Measurements from ENCODE around the gene XXYLT1. TPM values are rescaled to one million over a fixed set of nuclear protein-coding genes. Genes with fewer than 3 reads are reported as not detected.
A peak's percentile ranks its signal among the peaks of the same experiment; 100 is the strongest.

XXYLT1 gene
- total RNA-seq, 2 donors from 2014 or later = 1.3 to 4.2 TPM

DNA sequence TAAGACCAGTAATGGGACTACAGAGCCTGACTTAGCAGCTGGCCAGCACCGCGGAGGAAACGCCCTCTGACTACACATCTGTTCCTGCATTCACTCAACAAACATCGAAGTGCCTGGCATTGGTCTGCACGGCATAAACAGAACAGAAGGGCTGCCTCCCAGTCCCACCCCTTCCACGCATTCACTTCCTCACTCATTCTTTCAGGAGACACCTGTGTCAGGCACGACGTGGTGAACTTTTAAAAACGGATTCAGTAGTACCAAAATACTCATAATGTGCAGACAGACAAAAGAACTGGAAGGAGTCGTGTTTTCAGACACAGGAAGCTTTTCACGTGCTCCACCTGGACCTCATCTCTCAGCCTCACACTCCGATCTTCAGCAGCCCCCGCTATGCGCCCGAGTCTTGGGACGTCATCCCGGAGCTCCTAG, 123.3 kb downstream of the XXYLT1 start:
- WGBS, 2 donors = 66 to 80% methylated on average over 17 of the region's 17 CpGs
- Histone ChIP-seq H3K36me3 (replicated peaks in 1 of 2; ENCODE audit: insufficient read depth in 1 of 2, low read depth in 2 of 2) (no peaks in the 10 kb centered on the region), H3K27ac (no peak overlapping the region), H3K4me3 (no peak overlapping the region), H3K9me3 (no peaks in the 10 kb centered on the region), H3K4me1 (peaks cover 15% of the 10 kb centered on the region), H3K27me3 (no peaks in the 10 kb centered on the region)
- intact Hi-C loops (cut with DNase I) = no loop called here
- no peak for TF ChIP-seq POLR2A (IDR thresholded peaks at IDR 0.05)
- TF ChIP-seq, protein P1, sequence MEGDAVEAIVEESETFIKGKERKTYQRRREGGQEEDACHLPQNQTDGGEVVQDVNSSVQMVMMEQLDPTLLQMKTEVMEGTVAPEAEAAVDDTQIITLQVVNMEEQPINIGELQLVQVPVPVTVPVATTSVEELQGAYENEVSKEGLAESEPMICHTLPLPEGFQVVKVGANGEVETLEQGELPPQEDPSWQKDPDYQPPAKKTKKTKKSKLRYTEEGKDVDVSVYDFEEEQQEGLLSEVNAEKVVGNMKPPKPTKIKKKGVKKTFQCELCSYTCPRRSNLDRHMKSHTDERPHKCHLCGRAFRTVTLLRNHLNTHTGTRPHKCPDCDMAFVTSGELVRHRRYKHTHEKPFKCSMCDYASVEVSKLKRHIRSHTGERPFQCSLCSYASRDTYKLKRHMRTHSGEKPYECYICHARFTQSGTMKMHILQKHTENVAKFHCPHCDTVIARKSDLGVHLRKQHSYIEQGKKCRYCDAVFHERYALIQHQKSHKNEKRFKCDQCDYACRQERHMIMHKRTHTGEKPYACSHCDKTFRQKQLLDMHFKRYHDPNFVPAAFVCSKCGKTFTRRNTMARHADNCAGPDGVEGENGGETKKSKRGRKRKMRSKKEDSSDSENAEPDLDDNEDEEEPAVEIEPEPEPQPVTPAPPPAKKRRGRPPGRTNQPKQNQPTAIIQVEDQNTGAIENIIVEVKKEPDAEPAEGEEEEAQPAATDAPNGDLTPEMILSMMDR (IDR thresholded peaks at IDR 0.05) = no peak
- ATAC-seq = no peak
- DNase-seq = peak in 2 of 4 donors; percentile 25 to 41

DNA sequence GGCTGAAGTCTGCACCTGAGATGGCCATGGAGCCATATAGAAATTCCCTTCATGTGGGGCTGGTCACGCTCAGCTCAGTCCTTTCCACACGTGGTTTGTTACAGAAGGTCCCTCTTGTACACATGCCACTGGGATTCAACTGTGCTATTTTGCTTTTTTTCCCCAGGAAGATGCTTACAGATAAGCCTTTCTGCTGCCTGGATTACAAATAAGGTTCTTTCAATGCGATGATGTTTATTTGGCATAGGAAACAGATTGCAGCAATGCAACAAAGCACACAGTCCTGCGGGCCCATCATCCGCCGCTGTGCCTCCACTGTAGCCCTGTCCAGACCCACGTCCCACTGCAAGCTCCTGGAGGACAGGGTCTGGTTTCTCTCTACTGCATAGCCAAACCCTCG, 124.8 kb downstream of the XXYLT1 start:
- no peak for ATAC-seq
- H3K4me3 ChIP-seq = no peak overlapping the region
- no peak for DNase-seq
- H3K9me3 ChIP-seq = no peaks in the 10 kb centered on the region
- intact Hi-C loops (cut with DNase I) = no loop called here
- no peak for TF ChIP-seq POLR2A (IDR thresholded peaks at IDR 0.05)
- TF ChIP-seq, protein P1 (IDR thresholded peaks at IDR 0.05) = no peak
- H3K4me1 ChIP-seq = peaks cover 15% of the 10 kb centered on the region
- H3K36me3 ChIP-seq (replicated peaks in 1 of 2; ENCODE audit: insufficient read depth in 1 of 2, low read depth in 2 of 2) = no peaks in the 10 kb centered on the region
- no peaks in the 10 kb centered on the region for H3K27me3 ChIP-seq
- WGBS, 2 donors = 63 to 77% methylated on average over 8 of the region's 8 CpGs
- no peak overlapping the region for H3K27ac ChIP-seq

DNA sequence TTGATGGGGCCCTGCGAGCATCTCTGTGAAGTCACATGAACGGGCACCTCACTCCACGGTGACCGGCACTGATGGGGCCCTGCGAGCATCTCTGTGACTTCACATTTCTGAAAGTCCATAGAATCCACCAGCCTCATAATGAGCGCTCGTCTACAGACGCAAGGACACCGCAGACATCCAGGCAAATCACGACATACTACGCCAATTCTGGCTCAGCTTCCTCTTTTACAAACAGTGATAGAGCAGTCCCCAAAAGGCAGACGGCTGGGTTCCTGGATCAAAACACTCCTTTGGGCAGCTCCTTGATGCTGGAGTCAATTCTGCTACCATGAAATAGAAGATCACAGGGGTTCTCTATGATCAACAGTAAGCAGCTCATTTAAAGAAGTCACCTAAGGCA, 125.4 kb downstream of the XXYLT1 start:
- Histone ChIP-seq H3K4me3 (no peak overlapping the region), H3K36me3 (replicated peaks in 1 of 2; ENCODE audit: insufficient read depth in 1 of 2, low read depth in 2 of 2) (no peaks in the 10 kb centered on the region), H3K27me3 (no peaks in the 10 kb centered on the region), H3K9me3 (no peaks in the 10 kb centered on the region), H3K27ac (no peak overlapping the region), H3K4me1 (peaks cover 10% of the 10 kb centered on the region)
- DNase-seq (no peak), ATAC-seq (no peak)
- 85 to 87% methylated on average over 7 to 12 of the region's 12 CpGs for WGBS, 2 donors
- intact Hi-C loops (cut with DNase I) = no loop called here
- TF ChIP-seq, protein P1 (IDR thresholded peaks at IDR 0.05) = no peak
- no peak for TF ChIP-seq POLR2A (IDR thresholded peaks at IDR 0.05)

DNA sequence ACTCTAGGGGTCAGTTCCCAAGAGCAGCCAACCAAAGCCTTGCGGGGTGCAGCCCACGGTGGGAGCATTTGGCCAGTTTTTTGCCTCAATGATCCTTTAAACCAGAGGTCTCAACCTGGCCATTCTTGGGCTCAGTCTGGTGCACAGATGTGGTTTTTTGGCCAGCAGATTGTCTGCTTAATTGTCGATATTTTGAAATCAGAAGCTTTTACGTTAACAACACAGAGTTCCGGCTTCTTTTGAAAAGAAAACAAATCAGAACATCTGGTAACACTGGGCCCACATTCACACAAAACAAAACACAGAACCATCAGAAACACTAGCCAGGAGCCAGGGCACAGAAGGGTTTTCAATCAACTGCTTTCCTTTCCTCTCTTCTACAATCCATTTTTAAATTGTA, 127.7 kb downstream of the XXYLT1 start:
- 85 to 94% methylated on average over 5 of the region's 5 CpGs for WGBS, 2 donors
- Histone ChIP-seq H3K4me1 (no peaks in the 10 kb centered on the region), H3K27me3 (no peaks in the 10 kb centered on the region), H3K27ac (no peak overlapping the region), H3K36me3 (replicated peaks in 1 of 2; ENCODE audit: insufficient read depth in 1 of 2, low read depth in 2 of 2) (no peaks in the 10 kb centered on the region), H3K4me3 (no peak overlapping the region), H3K9me3 (no peaks in the 10 kb centered on the region)
- intact Hi-C loops (cut with DNase I) = no loop called here
- no peak for TF ChIP-seq POLR2A (IDR thresholded peaks at IDR 0.05)
- TF ChIP-seq, protein P1 (IDR thresholded peaks at IDR 0.05) = no peak
- DNase-seq = no peak
- no peak for ATAC-seq

DNA sequence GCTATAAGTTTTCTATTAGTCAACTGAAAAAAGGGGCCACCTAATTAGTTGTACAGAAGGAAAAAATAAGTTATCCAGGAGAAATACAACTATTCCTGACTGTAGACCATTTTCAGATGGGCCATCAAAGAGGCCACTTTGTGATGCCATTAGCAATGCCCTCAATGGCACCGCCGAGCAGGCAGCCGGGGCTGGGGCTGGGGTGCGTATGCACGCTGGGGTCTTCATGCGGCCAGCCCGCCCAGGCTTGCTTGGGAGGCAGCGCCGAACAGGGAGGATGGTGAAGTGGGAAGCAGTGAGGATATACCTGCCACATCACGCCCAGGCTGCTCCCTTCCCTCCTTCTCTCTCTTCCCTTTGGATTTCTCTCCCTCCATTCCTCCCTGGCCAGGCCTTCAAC, 128.4 kb downstream of the XXYLT1 start:
- H3K36me3 ChIP-seq (replicated peaks in 1 of 2; ENCODE audit: insufficient read depth in 1 of 2, low read depth in 2 of 2) = no peaks in the 10 kb centered on the region
- intact Hi-C loops (cut with DNase I) = no loop called here
- H3K4me1 ChIP-seq = no peaks in the 10 kb centered on the region
- no peak overlapping the region for H3K27ac ChIP-seq
- TF ChIP-seq POLR2A (IDR thresholded peaks at IDR 0.05) = no peak
- TF ChIP-seq, protein P1 (IDR thresholded peaks at IDR 0.05) = no peak
- H3K9me3 ChIP-seq = no peaks in the 10 kb centered on the region
- no peak overlapping the region for H3K4me3 ChIP-seq
- no peaks in the 10 kb centered on the region for H3K27me3 ChIP-seq
- no peak for DNase-seq
- no peak for ATAC-seq
- 95 to 98% methylated on average over 10 of the region's 10 CpGs for WGBS, 2 donors
